Astrocyte (in vitro differentiated cells and primary cell): Measurements from ENCODE around the gene SDC4.

Experiments used
- CTCF ChIP-seq: IDR thresholded peaks from 2 replicates; pipeline ENCODE4 v1.5.1; 2011; ENCODE audit warnings: low read depth, mild to moderate bottlenecking, inconsistent platforms, low read length, moderate library complexity; ENCODE audit not compliant: insufficient read depth
- EZH2 ChIP-seq: IDR thresholded peaks from 2 replicates; pipeline ENCODE4 v1.6.1; 2012; ENCODE audit warnings: mild to moderate bottlenecking, low read length, inconsistent platforms; ENCODE audit not compliant: insufficient read depth

DNA sequence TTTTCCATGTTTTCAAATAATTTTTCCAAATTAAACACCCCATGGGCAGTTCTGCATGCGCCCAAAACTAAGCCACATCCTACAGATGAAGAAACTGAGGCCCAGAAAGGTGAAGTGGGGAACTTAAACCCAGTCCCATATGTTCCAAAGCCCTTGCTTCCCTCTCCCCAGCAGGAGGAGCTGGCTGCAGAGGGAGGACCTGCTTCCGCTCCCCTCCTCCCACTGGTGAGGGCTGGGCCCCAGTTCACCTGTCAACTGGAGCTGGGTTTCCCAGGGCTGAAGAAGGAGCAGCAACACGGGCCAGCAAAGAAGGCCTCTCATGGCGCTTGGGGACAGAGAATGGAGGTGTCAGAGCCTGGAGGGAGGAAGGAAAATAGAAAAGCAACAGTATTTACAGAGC lies 43.0 kb downstream of the SDC4 start:
- TF ChIP-seq EZH2: no peak
- no peak for TF ChIP-seq CTCF
